Cardiac ventricle fibroblast (primary cell): ENCODE data around the gene GJA5. TPM values are rescaled to one million over a fixed set of nuclear protein-coding genes. Genes with fewer than 3 reads are reported as not detected.

ENCODE experiments used
- total RNA-seq: library from RNA; depleted of rRNA; stranded (reverse); fragments of >200 nt; gene quantifications from 2 replicates; pipeline ENCODE4 v1.2.3, GENCODE V29; 2015

Gene GJA5
- not detected in 2 replicates for total RNA-seq

GRCh38 chr1:147760481-147761260 is at the start of gene GJA5:
Gene GJA5 (minus strand): TSS chr1:147760602. CDS start chr1:147759238, 1,364 bp downstream.

Other genes starting within 250 kb of the GJA5 start
- gene BCL9, start 219.1 kb downstream of the GJA5 start, total RNA-seq: 6.9 and 10.9 TPM in 2 replicates
- 2.1 and 3.6 TPM in 2 replicates for gene ACP6, start 90.1 kb downstream of the GJA5 start, total RNA-seq
- not detected in 2 replicates for gene GJA8, start 142.2 kb upstream of the GJA5 start, total RNA-seq
- 6.9 and 10.5 TPM in 2 replicates for gene GPR89B, start 167.8 kb upstream of the GJA5 start, total RNA-seq